Measurements from ENCODE around the gene CAPG.

DNA sequence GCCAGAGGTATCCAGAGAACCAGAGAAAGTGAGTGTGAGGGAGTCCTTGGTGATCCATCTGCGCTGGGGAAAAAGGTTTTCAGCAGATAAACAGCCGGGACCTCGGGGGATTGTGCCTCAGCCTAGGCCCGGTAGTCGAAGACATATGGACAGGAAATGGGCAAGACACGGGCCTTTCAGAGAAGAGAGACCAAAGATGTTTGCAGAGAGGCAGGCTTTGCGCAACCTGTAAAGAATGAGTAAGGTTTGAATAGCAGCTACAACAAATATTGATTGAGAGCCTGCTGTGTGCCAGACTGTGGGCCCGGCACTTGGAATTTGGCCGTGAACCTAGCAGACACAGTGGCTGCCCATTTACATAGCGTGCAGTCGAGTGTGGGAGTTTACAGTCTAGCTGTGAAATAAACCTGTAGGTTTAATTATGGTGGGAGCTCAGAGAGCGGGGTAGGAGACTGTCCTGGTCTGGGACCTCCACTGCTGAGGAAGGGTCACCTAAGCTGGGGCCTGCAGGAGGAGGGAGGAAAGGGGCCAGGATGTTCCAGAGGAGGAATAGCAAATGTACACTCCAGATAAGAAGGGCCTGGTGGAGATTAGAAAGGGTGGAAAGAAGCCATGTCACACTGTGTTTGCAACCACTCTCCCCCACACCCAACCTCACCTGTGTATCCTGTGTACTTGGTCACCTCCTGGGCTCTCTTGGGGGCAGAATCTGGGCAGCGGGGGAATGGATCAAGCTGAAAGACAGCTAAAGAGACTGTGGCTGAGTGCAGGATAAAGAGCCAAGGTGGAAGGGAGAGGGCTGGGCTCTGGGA is 11.3 kb upstream of the CAPG start:
- TF ChIP-seq, protein P1, sequence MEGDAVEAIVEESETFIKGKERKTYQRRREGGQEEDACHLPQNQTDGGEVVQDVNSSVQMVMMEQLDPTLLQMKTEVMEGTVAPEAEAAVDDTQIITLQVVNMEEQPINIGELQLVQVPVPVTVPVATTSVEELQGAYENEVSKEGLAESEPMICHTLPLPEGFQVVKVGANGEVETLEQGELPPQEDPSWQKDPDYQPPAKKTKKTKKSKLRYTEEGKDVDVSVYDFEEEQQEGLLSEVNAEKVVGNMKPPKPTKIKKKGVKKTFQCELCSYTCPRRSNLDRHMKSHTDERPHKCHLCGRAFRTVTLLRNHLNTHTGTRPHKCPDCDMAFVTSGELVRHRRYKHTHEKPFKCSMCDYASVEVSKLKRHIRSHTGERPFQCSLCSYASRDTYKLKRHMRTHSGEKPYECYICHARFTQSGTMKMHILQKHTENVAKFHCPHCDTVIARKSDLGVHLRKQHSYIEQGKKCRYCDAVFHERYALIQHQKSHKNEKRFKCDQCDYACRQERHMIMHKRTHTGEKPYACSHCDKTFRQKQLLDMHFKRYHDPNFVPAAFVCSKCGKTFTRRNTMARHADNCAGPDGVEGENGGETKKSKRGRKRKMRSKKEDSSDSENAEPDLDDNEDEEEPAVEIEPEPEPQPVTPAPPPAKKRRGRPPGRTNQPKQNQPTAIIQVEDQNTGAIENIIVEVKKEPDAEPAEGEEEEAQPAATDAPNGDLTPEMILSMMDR (IDR thresholded peaks at IDR 0.05), result no peak
- no peak for TF ChIP-seq POLR2A (IDR thresholded peaks at IDR 0.05)

All from vagina (tissue), 2 donors.